ENCODE results near the gene SULT1C2. TPM values are rescaled to one million over a fixed set of nuclear protein-coding genes. Genes with fewer than 3 reads are reported as not detected.

The SULT1C2 gene
- total and polyA plus RNA-seq, 2 of the 8 experiments (the other 6 are each of a cell fraction or from before 2014, with no cell fraction given) = 2.2 to 2.8 TPM

DNA sequence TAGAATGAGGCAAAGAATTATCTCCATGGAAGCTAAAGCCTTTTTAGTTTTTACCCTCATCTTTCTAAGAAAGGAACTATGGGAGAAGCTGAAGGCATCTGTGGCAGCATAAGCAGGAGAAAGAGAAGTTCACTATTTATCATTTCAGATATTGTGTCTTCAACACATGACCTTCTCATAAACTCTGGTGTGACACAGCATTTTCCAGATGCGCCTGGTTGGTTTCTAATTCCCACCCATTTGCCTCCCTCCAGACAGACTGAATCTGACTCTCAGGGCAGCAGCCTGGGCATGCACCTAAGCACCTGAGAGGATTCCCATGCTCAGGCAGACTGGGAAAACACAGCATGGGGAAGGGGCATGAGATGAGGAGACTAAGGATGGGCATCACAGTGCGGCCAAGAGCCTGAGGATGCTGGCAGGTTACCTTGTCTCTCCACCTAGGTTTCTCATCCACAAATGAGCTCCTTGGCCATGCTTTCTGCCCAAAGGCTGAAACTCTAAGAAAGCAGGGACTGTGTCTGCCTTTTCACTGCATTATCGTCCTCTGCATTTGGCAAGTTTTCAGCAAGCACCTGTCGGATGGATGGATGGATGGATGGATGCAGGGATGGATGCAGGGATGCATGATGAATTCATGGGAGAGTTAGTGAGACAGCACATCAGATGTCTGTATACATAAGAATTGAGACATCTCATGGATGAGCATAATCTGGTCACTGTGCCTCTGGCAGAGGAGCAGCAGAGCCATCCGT is 60.3 kb downstream of the SULT1C2 start (continued):
- TF ChIP-seq, protein P1, sequence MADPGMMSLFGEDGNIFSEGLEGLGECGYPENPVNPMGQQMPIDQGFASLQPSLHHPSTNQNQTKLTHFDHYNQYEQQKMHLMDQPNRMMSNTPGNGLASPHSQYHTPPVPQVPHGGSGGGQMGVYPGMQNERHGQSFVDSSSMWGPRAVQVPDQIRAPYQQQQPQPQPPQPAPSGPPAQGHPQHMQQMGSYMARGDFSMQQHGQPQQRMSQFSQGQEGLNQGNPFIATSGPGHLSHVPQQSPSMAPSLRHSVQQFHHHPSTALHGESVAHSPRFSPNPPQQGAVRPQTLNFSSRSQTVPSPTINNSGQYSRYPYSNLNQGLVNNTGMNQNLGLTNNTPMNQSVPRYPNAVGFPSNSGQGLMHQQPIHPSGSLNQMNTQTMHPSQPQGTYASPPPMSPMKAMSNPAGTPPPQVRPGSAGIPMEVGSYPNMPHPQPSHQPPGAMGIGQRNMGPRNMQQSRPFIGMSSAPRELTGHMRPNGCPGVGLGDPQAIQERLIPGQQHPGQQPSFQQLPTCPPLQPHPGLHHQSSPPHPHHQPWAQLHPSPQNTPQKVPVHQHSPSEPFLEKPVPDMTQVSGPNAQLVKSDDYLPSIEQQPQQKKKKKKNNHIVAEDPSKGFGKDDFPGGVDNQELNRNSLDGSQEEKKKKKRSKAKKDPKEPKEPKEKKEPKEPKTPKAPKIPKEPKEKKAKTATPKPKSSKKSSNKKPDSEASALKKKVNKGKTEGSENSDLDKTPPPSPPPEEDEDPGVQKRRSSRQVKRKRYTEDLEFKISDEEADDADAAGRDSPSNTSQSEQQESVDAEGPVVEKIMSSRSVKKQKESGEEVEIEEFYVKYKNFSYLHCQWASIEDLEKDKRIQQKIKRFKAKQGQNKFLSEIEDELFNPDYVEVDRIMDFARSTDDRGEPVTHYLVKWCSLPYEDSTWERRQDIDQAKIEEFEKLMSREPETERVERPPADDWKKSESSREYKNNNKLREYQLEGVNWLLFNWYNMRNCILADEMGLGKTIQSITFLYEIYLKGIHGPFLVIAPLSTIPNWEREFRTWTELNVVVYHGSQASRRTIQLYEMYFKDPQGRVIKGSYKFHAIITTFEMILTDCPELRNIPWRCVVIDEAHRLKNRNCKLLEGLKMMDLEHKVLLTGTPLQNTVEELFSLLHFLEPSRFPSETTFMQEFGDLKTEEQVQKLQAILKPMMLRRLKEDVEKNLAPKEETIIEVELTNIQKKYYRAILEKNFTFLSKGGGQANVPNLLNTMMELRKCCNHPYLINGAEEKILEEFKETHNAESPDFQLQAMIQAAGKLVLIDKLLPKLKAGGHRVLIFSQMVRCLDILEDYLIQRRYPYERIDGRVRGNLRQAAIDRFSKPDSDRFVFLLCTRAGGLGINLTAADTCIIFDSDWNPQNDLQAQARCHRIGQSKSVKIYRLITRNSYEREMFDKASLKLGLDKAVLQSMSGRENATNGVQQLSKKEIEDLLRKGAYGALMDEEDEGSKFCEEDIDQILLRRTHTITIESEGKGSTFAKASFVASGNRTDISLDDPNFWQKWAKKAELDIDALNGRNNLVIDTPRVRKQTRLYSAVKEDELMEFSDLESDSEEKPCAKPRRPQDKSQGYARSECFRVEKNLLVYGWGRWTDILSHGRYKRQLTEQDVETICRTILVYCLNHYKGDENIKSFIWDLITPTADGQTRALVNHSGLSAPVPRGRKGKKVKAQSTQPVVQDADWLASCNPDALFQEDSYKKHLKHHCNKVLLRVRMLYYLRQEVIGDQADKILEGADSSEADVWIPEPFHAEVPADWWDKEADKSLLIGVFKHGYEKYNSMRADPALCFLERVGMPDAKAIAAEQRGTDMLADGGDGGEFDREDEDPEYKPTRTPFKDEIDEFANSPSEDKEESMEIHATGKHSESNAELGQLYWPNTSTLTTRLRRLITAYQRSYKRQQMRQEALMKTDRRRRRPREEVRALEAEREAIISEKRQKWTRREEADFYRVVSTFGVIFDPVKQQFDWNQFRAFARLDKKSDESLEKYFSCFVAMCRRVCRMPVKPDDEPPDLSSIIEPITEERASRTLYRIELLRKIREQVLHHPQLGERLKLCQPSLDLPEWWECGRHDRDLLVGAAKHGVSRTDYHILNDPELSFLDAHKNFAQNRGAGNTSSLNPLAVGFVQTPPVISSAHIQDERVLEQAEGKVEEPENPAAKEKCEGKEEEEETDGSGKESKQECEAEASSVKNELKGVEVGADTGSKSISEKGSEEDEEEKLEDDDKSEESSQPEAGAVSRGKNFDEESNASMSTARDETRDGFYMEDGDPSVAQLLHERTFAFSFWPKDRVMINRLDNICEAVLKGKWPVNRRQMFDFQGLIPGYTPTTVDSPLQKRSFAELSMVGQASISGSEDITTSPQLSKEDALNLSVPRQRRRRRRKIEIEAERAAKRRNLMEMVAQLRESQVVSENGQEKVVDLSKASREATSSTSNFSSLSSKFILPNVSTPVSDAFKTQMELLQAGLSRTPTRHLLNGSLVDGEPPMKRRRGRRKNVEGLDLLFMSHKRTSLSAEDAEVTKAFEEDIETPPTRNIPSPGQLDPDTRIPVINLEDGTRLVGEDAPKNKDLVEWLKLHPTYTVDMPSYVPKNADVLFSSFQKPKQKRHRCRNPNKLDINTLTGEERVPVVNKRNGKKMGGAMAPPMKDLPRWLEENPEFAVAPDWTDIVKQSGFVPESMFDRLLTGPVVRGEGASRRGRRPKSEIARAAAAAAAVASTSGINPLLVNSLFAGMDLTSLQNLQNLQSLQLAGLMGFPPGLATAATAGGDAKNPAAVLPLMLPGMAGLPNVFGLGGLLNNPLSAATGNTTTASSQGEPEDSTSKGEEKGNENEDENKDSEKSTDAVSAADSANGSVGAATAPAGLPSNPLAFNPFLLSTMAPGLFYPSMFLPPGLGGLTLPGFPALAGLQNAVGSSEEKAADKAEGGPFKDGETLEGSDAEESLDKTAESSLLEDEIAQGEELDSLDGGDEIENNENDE (IDR thresholded peaks at IDR 0.05; ENCODE audit: insufficient replicate concordance, low read length) = no peak
- TF ChIP-seq SAP30 (IDR thresholded peaks at IDR 0.05; ENCODE audit: insufficient read depth, insufficient replicate concordance, low read length) (no peak), GTF2F1 (IDR thresholded peaks at IDR 0.05; ENCODE audit: borderline replicate concordance, low read depth, low read length) (no peak), SIRT6 (IDR thresholded peaks at IDR 0.05; ENCODE audit: low read length) (no peak), EZH2 (IDR thresholded peaks at IDR 0.05; ENCODE audit: low read depth, low read length, severe bottlenecking) (no peak)
- TF ChIP-seq, protein P2, sequence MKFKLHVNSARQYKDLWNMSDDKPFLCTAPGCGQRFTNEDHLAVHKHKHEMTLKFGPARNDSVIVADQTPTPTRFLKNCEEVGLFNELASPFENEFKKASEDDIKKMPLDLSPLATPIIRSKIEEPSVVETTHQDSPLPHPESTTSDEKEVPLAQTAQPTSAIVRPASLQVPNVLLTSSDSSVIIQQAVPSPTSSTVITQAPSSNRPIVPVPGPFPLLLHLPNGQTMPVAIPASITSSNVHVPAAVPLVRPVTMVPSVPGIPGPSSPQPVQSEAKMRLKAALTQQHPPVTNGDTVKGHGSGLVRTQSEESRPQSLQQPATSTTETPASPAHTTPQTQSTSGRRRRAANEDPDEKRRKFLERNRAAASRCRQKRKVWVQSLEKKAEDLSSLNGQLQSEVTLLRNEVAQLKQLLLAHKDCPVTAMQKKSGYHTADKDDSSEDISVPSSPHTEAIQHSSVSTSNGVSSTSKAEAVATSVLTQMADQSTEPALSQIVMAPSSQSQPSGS (IDR thresholded peaks at IDR 0.05; ENCODE audit: low read length) = no peak
- TF ChIP-seq, protein P3, sequence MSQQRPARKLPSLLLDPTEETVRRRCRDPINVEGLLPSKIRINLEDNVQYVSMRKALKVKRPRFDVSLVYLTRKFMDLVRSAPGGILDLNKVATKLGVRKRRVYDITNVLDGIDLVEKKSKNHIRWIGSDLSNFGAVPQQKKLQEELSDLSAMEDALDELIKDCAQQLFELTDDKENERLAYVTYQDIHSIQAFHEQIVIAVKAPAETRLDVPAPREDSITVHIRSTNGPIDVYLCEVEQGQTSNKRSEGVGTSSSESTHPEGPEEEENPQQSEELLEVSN (IDR thresholded peaks at IDR 0.05) = no peak

All from H1 (cell line).